GM21619 (cell line): Measurements from ENCODE around the gene LRRC73.
"Not testable (repeated sequence)": the region's sequence is repeated elsewhere in the genome, so short reads cannot be mapped to it uniquely, and the experiment has no call there.

Experiments
- ATAC-seq: cut with Tn5 transposase; IDR thresholded peaks from one replicate; pipeline ENCODE4 v1.9.1; 2021; ENCODE audit not compliant: unreplicated experiment

LRRC73 gene

GRCh38 chr6:43511824-43512415 is 1.8 kb upstream of the LRRC73 start:
- ATAC-seq = no peak

GRCh38 chr6:43510827-43511163 is 649 bp upstream of the LRRC73 start:
- no peak for ATAC-seq

DNA sequence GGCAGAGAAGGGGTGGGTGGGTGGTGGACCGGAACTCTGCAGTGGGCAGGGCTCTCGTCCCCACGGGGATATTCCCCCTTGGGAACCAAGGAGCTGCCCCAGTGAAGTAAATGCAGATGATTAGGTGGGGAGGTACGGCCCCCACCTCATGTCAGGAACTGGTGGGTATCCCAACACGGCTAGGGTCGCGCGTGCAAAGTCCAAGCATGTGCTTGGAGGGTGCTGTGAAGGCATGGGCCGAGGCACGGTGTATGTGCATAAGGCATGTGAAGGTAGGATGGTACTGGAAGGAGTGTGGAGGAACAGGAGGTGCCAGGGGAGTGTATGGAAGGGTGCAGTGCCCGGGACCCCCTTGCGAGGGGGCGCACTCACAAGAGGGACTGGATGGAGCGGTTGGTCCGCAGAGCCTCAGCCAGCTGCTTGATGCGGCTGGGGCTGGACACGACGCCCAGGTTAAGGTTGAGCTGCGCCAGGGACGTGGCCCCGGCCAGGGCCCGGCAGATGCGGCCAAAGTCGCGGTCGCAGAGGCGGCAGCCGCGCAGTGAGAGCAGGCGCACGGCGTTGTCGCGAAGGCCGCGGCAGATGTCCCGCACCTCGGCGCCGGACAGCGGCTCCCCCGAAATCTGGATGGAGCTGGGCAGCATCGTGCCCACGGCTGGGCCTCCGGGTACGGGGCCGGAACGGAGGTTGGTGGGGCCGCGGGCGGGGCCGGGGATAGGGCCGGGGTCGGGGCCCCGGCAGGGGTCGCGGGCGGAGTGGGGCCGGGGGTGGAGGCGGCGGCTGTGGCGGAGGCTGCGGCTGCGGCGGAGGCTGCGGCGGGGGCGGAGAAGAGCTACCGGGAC is 783 bp downstream of the LRRC73 start:
- no peak for ATAC-seq

DNA sequence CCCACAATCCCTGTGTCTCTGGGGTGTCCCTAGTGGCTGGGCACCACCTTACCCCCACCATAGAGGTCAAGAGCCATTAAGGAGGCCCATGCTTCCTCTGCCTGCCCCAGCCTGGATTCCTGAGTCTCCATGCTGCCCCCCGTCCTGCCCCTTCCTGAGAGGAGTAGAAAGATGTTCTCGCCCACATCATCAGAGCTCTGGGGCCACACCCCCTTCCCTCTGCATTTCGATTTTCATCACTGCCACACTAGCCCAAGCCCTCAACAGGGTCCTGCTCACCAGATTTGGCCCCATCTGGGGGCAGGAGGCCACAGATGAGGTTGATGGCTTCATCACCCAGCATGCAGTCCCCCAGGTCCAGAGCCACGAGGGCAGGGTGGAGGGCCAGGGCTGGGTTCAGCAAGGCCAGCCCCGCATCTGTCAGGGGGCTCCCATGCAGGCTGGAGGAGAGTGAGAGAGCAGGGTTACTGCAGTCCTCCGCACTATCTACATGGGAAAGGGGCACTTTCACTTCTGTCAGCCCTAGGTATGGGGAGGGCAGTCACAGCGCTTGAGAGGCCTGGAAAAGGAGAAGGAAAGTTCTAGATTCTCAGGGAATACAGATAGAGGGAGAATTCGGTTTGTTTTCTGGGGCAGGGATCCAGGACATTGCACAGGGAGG is 1.5 kb downstream of the LRRC73 start:
- no peak for ATAC-seq

DNA sequence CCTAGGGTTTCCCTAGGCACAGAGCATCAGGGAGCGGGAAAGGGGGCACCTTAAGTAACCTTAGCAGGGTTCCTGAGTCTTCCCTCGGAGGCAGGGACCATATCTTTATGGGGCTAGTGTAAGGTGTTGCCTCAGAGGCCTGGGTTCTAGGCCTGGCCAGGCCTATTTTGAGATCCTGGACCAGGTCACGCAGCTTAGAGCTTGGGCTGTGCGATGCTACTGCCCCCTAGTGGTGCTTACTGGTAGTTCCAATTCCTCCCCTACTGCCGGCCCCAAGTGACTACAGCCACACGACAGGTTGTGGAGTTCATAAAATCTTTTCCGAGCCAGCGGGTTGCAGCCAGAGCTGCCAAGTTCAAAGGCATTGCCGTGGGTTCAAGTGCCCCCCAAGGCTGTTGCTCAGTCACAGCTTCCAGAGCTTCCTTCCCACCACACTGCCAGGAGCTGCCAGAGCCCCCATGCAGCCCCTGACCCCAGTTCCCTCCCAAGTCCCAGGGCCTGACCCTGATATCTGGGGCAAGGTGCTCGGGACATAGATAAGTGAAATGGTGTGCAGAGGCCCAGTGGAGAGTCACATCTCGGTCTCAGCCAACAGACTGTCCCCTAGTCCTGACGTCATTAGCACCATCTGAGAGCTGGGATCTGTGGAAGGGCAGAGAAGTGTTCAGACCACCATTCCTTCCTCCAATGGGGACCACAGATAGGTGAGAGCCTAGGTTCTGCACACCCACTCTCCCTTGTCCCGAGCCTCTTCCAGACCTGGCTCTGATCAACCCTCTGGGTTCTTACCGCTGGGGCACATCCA is 3.3 kb downstream of the LRRC73 start:
- ATAC-seq = no peak

GRCh38 chr6:43506171-43506570 is 4.0 kb downstream of the LRRC73 start:
- ATAC-seq = no peak

DNA sequence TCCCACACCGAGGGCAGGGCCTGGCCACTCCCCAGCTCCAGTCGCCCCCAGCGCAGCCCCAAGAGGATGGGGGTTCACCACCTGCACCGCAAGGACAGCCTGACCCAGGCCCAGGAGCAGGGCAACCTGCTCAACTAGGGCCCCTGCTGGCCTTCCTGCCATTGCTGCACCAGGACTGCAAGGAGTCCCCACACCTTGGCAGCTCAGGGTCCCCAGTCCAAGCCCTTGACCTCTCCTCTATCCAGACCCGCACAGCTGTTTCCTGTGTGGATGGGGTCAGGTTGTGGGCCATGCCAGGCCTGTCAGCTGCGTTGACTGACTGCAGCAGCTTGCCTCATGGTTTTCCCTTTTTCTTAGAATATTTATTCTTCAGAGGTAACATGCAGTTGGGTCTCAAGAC is 4.4 kb downstream of the LRRC73 start:
- ATAC-seq = no peak

DNA sequence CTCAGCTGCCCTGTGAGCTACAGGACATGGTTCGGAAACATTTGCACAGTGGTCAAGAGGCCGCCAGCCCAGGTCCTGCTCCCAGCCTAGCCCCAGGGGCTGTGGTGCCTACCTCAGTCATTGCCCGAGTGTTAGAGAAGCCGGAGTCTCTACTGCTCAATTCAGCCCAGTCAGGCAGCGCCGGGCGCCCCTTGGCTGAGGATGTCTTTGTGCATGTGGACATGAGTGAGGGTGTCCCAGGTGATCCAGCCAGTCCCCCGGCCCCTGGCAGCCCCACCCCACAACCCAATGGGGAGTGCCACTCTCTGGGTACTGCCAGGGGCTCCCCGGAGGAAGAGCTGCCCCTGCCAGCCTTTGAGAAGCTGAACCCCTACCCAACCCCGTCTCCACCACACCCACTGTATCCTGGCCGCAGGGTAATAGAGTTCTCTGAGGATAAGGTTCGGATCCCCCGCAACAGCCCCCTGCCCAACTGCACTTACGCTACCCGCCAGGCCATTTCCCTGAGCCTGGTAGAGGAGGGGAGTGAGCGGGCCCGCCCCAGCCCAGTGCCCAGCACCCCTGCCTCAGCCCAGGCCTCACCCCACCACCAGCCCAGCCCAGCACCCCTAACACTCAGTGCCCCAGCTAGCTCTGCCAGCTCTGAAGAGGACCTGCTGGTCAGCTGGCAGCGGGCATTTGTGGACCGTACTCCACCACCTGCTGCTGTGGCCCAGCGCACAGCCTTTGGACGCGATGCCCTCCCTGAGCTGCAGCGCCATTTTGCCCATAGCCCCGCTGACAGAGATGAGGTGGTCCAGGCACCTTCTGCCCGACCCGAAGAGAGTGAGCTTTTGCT is 5.2 kb downstream of the LRRC73 start:
- ATAC-seq = no peak

DNA sequence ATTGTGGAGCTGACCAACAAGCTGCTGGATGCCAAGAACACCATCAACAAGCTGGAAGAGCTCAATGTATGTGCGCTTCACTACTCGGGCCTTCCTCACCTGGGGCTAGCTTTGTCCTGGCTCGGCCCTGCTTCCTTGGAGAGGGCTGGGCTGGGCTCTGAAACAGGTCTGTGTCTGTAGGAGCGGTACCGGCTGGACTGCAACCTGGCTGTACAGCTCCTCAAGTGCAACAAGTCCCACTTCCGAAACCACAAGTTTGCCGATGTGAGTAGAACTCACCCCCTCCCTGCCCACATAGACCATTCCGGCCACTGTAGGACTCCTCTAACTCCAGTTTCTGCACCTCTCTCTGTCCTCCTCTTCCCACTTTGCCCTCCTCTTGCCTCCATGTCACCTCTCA is 6.7 kb downstream of the LRRC73 start:
- ATAC-seq = no peak

- no peak for ATAC-seq
These were observed 7.5 kb downstream of the LRRC73 start for GRCh38 chr6:43502666-43503065.

DNA sequence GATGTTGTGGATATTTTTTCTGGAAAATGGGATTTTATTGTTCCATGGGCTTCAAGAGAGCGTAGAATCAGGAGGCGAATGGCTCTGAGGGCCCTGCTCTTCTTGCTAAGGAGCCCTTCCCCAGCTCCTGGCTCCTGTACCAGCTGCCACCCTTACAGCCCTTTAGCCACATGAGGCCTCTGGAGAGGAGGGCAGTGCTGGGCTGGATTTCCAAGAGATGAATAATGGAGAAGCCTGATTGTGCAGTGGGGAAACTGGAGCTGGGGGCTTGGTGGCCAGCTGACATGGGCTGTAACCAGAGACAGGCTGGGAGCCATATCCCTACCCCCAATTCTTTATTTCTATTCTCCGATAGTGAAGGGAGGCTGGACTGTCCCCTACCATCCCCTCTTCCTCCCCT is 9.2 kb downstream of the LRRC73 start:
- ATAC-seq = no peak

DNA sequence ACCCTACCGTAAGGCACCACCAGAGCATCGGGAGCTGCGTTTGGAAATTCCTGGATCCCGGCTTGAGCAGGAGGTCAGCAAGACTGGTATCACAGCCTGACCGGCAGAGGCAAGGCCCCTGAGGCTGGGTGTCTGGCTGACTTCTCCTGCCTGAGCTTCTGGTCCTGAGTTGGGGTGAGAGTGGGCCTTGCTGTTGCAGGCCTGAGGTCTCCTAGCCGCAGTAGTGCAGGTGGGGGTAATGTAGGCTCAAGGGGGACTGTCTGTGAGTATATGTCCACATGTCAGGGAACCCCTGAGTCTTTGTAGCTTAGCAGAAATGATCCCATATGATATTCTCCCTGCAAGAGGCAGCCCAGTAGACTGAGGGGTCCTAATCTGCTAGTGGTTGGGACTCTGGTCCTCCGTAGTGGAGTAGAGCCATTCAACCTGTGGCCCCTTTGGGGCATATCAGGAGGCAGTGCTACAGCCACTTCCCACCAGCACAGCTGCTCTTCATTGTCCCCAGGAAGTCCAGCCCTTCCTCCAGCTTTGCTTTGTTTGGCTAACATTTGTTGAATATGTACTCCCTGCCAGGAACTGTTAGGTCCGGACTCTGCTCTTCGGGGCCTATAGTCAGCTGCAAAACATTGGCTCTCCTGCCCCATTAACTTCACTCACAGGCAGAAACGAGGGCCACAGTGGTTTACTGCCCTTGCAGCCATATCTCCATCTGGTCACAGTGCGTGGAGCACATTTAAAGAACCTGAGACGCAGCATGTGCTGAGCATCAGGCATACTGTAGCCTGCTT is 10.9 kb downstream of the LRRC73 start:
- no peak for ATAC-seq

DNA sequence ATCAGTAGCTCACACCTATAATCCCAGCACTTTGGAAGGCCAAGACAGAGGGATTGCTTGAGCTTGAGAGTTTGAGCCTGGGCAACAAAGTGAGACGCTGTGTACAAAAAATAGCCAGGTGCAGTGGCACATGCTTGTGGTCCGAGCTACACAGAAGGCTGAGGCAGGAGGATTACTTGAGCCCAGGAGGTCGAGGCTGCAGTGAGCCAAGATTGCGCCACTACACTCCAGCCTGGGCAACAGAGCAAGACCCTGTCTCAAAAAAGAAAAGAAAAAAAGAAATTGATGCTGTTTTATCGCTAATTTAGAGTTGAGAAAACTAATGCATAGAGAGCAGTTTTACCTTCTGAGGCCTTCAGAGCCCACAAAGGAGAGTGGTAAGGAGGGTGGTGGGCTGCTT is 11.9 kb downstream of the LRRC73 start:
- ATAC-seq = not testable (repeated sequence)

DNA sequence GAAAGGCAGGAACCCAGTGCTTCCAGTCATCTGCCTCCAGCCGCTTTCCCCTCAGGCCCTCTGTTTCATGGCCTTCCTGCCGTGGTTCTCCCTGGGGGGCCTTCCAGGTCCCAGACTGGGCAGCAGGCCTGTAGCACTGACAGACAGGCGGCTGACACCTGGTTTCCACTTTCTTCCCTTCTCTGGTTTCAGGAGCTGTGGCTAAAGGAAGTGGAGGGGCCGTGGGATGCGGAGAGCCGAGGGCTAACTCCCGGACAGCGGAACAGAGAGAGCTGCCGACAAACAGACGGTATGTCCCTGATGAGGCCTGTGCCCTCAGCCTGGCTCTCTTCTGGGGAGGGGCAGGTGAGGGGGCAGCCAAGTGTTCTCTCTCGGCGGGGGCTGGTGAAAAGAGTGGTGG is 12.5 kb downstream of the LRRC73 start:
- no peak for ATAC-seq

DNA sequence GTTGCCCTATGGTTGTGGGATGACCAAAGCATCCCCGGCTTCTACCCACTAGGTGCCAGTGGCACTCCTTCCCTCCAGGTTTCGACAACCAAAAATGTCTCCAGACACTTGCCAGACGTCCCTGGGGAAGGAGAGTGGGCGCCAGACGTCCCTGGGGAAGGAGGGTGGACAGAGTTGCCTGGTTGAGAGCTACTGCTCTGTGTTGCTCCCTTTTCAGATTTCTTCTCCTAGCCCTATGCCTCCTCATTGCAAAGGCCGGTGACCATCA is 13.1 kb downstream of the LRRC73 start:
- no peak for ATAC-seq

DNA sequence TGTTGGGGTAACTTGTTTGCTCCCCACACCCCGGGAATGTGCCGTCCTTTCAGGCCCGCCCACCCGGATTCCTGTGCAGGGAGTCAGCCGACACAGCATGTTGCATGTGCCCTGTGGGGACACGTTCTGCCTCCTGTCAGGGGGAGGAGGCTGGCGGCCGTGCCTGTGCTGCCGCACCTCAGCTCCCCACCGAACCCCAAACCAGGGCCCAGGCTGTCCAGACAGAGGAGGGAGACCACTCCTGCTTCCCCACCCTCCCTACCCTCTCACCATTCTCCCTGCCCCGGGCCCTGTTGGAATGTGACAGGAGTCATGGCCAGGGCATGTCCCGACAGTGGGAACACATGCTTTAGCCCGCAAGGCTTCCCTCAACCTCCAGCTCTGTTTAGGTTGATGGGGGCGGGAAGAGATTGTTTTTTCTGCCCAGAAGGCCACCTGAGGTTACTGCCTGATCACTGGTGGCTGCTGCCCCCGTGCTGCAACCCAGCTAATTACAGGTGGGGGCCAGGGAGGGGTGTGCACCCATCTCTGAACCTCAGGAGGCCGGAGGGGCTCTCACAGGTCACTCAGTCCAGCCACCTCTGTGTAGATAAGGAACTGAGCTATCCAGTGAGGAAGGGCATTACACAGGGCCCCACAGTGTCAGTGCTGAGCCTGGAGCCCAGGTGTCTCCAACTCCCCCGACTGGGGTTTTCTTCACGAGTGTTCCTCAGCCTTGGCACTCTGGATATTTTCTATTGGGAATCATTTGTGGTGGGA is 13.6 kb downstream of the LRRC73 start:
- no peak for ATAC-seq

- ATAC-seq = no peak
These were observed 14.7 kb downstream of the LRRC73 start for GRCh38 chr6:43495409-43495941.

DNA sequence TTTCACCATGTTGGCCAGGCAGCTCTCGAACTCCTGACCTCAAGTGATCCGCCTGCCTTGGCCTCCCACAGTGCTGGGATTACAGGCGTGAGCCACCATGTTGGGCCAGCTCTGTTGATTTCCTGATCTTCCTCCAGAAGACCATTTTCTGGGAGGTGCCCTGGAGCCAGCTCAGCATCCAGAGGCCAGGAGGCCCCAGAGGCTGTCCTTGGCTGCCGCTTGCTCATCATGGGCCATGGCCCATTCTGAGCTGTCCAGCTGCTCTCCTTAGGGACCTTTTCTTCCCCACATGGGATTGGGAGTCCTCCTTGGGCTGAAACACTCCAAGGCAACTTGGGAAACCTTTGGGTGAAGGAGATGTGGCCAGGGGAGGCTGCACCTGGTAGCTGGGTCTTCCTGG is 15.4 kb downstream of the LRRC73 start:
- ATAC-seq = no peak

GRCh38 chr6:43494321-43494720 is 15.8 kb downstream of the LRRC73 start:
- ATAC-seq = no peak
